Measurements from ENCODE around the gene KRT85. TPM values are rescaled to one million over a fixed set of nuclear protein-coding genes. Genes with fewer than 3 reads are reported as not detected.

The KRT85 gene
- total RNA-seq, 4 donors from 2014 or later = not detected

DNA sequence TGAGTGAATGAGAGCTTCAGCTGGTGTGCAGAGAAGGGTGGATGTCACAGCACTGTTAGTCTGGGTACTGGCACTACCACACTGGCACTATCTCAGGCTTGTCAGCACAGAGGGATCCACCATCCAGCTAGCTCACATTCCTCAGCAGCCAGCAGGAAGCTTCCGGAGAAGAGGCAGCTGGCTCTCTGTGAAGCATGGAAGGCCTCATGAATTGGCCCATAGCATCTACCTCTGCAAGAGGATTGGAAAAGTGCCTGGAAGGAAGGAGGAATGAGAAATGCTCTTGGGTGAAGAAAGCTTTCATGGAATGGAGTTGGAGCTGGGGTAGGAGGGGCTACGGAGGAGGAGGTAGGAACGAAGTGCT is 56.0 kb downstream of the KRT85 start:
- Histone ChIP-seq H3K27ac (no peak overlapping the region), H3K27me3 (peaks cover 0 to 88% (median 0%) of the 10 kb centered on the region in 4 donors), H3K9me3 (no peaks in the 10 kb centered on the region), H3K36me3 (no peaks in the 10 kb centered on the region), H3K4me1 (peaks cover 4 to 14% (median 12%) of the 10 kb centered on the region in 3 donors), H3K4me3 (no peak overlapping the region)
- no peak for DNase-seq
- TF ChIP-seq, protein P1, sequence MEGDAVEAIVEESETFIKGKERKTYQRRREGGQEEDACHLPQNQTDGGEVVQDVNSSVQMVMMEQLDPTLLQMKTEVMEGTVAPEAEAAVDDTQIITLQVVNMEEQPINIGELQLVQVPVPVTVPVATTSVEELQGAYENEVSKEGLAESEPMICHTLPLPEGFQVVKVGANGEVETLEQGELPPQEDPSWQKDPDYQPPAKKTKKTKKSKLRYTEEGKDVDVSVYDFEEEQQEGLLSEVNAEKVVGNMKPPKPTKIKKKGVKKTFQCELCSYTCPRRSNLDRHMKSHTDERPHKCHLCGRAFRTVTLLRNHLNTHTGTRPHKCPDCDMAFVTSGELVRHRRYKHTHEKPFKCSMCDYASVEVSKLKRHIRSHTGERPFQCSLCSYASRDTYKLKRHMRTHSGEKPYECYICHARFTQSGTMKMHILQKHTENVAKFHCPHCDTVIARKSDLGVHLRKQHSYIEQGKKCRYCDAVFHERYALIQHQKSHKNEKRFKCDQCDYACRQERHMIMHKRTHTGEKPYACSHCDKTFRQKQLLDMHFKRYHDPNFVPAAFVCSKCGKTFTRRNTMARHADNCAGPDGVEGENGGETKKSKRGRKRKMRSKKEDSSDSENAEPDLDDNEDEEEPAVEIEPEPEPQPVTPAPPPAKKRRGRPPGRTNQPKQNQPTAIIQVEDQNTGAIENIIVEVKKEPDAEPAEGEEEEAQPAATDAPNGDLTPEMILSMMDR (IDR thresholded peaks at IDR 0.05) = no peak
- TF ChIP-seq POLR2A (IDR thresholded peaks at IDR 0.05) = no peak
- intact Hi-C loops (cut with DNase I) = no loop called here
- WGBS, 2 donors = 83 to 91% methylated on average over 2 to 3 of the region's 3 CpGs

GRCh38 chr12:52310622-52311284 is 56.5 kb downstream of the KRT85 start:
- DNase-seq = no peak

More at GRCh38 chr12:52310622-52311284, 56.5 kb downstream of the KRT85 start:
- Histone ChIP-seq H3K36me3 (no peaks in the 10 kb centered on the region), H3K9me3 (no peaks in the 10 kb centered on the region), H3K27ac (no peak overlapping the region), H3K4me1 (peaks cover 4 to 14% (median 12%) of the 10 kb centered on the region in 3 donors), H3K4me3 (no peak overlapping the region), H3K27me3 (peaks cover 0 to 90% (median 0%) of the 10 kb centered on the region in 4 donors)
- 78 to 93% methylated on average over 3 to 5 of the region's 5 CpGs for WGBS, 2 donors
- intact Hi-C loops (cut with DNase I) = no loop called here
- no peak for TF ChIP-seq POLR2A (IDR thresholded peaks at IDR 0.05)
- TF ChIP-seq, protein P1 (IDR thresholded peaks at IDR 0.05) = no peak

Other genes starting within 250 kb of the KRT85 start
- 10 to 100 TPM; 11.4 to 39.6 (median 16.5) TPM for gene KRT80, start 175.5 kb downstream of the KRT85 start, total RNA-seq
- gene KRT7, start 134.2 kb downstream of the KRT85 start, total RNA-seq = 100 to 1,000 TPM in 1 of 4 donors, 10 to 100 TPM in 3; 18.7 to 118 (median 64.4) TPM
- gene KRT86, start 92.8 kb downstream of the KRT85 start, total RNA-seq = not detected
- gene KRT81, start 75.9 kb downstream of the KRT85 start, total RNA-seq = not detected
- not detected for gene KRT83, start 46.1 kb downstream of the KRT85 start, total RNA-seq
- under 1 TPM in 1 of 4 donors, not detected in 3; 0.30 TPM for gene KRT84, start 18.2 kb upstream of the KRT85 start, total RNA-seq
- gene KRT82, start 38.9 kb upstream of the KRT85 start, total RNA-seq = not detected
- gene KRT75, start 66.9 kb upstream of the KRT85 start, total RNA-seq = under 1 TPM in 1 of 4 donors, not detected in 3; 0.44 TPM
- gene KRT6B, start 84.7 kb upstream of the KRT85 start, total RNA-seq = 1,000 to 10,000 TPM in 3 of 4 donors, 100 to 1,000 TPM in 1; 308 to 3,585 (median 1,609) TPM
- 1,000 to 10,000 TPM in 3 of 4 donors, 10 to 100 TPM in 1; 99.0 to 3,532 (median 1,742) TPM for gene KRT6C, start 106.3 kb upstream of the KRT85 start, total RNA-seq
- gene KRT6A, start 125.8 kb upstream of the KRT85 start, total RNA-seq = over 10,000 TPM in 3 of 4 donors, 1,000 to 10,000 TPM in 1; 1,263 to 22,053 (median 17,717) TPM
- over 10,000 TPM in 1 of 4 donors, 1,000 to 10,000 TPM in 3; 7,921 to 12,107 (median 9,375) TPM for gene KRT5, start 152.9 kb upstream of the KRT85 start, total RNA-seq
- gene KRT71, start 185.7 kb upstream of the KRT85 start, total RNA-seq = not detected
- gene KRT74, start 206.4 kb upstream of the KRT85 start, total RNA-seq = 1 to 10 TPM in 1 of 4 donors, under 1 TPM in 1, not detected in 2; 0.19 to 6.7 TPM
- not detected for gene KRT72, start 234.0 kb upstream of the KRT85 start, total RNA-seq

Measured in esophagus squamous epithelium (tissue), 5 donors.